HepG2 (cell line): ENCODE results near the gene NOC4L. TPM values are rescaled to one million over a fixed set of nuclear protein-coding genes. Genes with fewer than 3 reads are reported as not detected.

Experiments used
- BORCS8-MEF2B ChIP-seq: sonication (generic); formaldehyde crosslinking; IDR thresholded peaks from 2 replicates; pipeline ENCODE4 v1.8.0; 2022; ENCODE audit warnings: mild to moderate bottlenecking, missing genetic modification reagents
- EZH2 ChIP-seq: conservative IDR thresholded peaks from 2 replicates; pipeline ENCODE4 v1.6.1; 2012; ENCODE audit warnings: mild to moderate bottlenecking, low read depth, low read length, moderate library complexity
- FOXA3 ChIP-seq: IDR thresholded peaks from 2 replicates; pipeline ENCODE4 v1.6.1; 2016; ENCODE audit warnings: missing genetic modification reagents, missing compliant biosample characterization
- GABPB1 ChIP-seq: IDR thresholded peaks from 2 replicates; pipeline ENCODE4 v1.6.1; 2016; ENCODE audit warnings: mild to moderate bottlenecking, missing genetic modification reagents, moderate library complexity, missing compliant biosample characterization
- KDM5B ChIP-seq: sonication (generic); formaldehyde crosslinking; IDR thresholded peaks from 2 replicates; pipeline ENCODE4 v1.4.0; 2020; ENCODE audit warnings: missing genetic modification reagents, mild to moderate bottlenecking, borderline replicate concordance
- MATR3 ChIP-seq: sonication (generic); formaldehyde crosslinking; IDR thresholded peaks from 2 replicates; pipeline ENCODE4 v1.4.0; 2020; ENCODE audit warnings: missing genetic modification reagents
- NRL ChIP-seq: sonication (generic); formaldehyde crosslinking; IDR thresholded peaks from 2 replicates; pipeline ENCODE4 v1.5.0; 2020; ENCODE audit warnings: missing genetic modification reagents, mild to moderate bottlenecking, moderate library complexity, borderline replicate concordance
- PATZ1 ChIP-seq: sonication (generic); formaldehyde crosslinking; IDR thresholded peaks from 2 replicates; pipeline ENCODE4 v1.4.0; 2020; ENCODE audit warnings: missing genetic modification reagents
- PCBP1 ChIP-seq: fragments of 200-400 bp; formaldehyde crosslinking; IDR thresholded peaks from 2 replicates; pipeline ENCODE4 v1.6.1; 2017; ENCODE audit warnings: mild to moderate bottlenecking, low read depth, low read length, borderline replicate concordance
- POGZ ChIP-seq: sonication (generic); formaldehyde crosslinking; IDR thresholded peaks from 2 replicates; pipeline ENCODE4 v1.4.0; 2020; ENCODE audit warnings: mild to moderate bottlenecking, missing genetic modification reagents
- RBFOX2 ChIP-seq: fragments of 200-400 bp; formaldehyde crosslinking; IDR thresholded peaks from 2 replicates; pipeline ENCODE4 v1.6.1; 2017; ENCODE audit warnings: low read depth, mild to moderate bottlenecking, low read length
- RBM39 ChIP-seq: fragments of 200-400 bp; formaldehyde crosslinking; IDR thresholded peaks from one replicate; pipeline ENCODE4 v1.6.1; 2018; ENCODE audit warnings: antibody characterized with exemption, mild to moderate bottlenecking, low read depth, low read length; ENCODE audit not compliant: poor library complexity, severe bottlenecking
- RXRA ChIP-seq: sonication (generic); formaldehyde crosslinking; IDR thresholded peaks from 2 replicates; pipeline ENCODE4 v1.5.1; 2020; ENCODE audit warnings: missing genetic modification reagents
- SMAD3 ChIP-seq: sonication (generic); formaldehyde crosslinking; IDR thresholded peaks from 2 replicates; pipeline ENCODE4 v1.4.0; 2020; ENCODE audit warnings: missing genetic modification reagents
- SRSF4 ChIP-seq: fragments of 200-400 bp; formaldehyde crosslinking; IDR thresholded peaks from one replicate; pipeline ENCODE4 v1.6.1; 2018; ENCODE audit warnings: mild to moderate bottlenecking, low read depth, low read length, moderate library complexity; ENCODE audit not compliant: poor library complexity, severe bottlenecking
- WIZ ChIP-seq: sonication (generic); formaldehyde crosslinking; IDR thresholded peaks from 2 replicates; pipeline ENCODE4 v1.5.1; 2020; ENCODE audit warnings: mild to moderate bottlenecking, missing genetic modification reagents
- ZBED4 ChIP-seq: sonication (generic); formaldehyde crosslinking; IDR thresholded peaks from 2 replicates; pipeline ENCODE4 v1.4.0; 2020; ENCODE audit warnings: missing genetic modification reagents, borderline replicate concordance
- ZNF121 ChIP-seq: sonication (generic); formaldehyde crosslinking; IDR thresholded peaks from 2 replicates; pipeline ENCODE4 v1.5.0; 2020; ENCODE audit warnings: mild to moderate bottlenecking, missing genetic modification reagents
- ZNF143 ChIP-seq: sonication (generic); formaldehyde crosslinking; IDR thresholded peaks from 2 replicates; pipeline ENCODE4 v1.4.0; 2020; ENCODE audit warnings: missing genetic modification reagents
- ZNF567 ChIP-seq: sonication (generic); formaldehyde crosslinking; IDR thresholded peaks from 2 replicates; pipeline ENCODE4 v1.8.1; 2023; ENCODE audit warnings: mild to moderate bottlenecking, missing genetic modification reagents, borderline replicate concordance
- ZSCAN5A ChIP-seq: sonication (generic); formaldehyde crosslinking; IDR thresholded peaks from 2 replicates; pipeline ENCODE4 v1.8.0; 2022; ENCODE audit warnings: mild to moderate bottlenecking, missing genetic modification reagents, borderline replicate concordance
- polyA plus RNA-seq, 8 experiments: library from polyadenylated mRNA; depleted of rRNA in 3 of 8; stranded (reverse) in 7 of 8; unstranded in 1 of 8; fragments of >200 nt; fragmentation: Illumina TruSeq in 4 of 8; extraction: Trizol in 4 of 8; gene quantifications; 2 replicates each; pipeline versions ENCODE4 v1.2.1 to v1.2.3, GENCODE V29; 2011 to 2016; ENCODE audit warnings: low read depth in 4 of 8, missing spikeins in 1 of 8, mixed read lengths in 1 of 8; ENCODE audit not compliant: insufficient read depth in 1 of 8
- total RNA-seq, 5 experiments: library from RNA; depleted of rRNA; stranded (reverse); fragments of >200 nt; fragmentation: Illumina TruSeq; extraction: Trizol; gene quantifications; 2 replicates each; pipeline ENCODE4 v1.2.3, GENCODE V29; 2016; ENCODE audit warnings: low read depth in 1 of 5

The NOC4L gene
- total and polyA plus RNA-seq, 2 of the 13 experiments (the other 11 are each of a cell fraction or from before 2014, with no cell fraction given), result 4.3 to 14.6 TPM

GRCh38 chr12:132153501-132154340 lies 9.5 kb downstream of the NOC4L start (continued):
- TF ChIP-seq BORCS8-MEF2B (0 out of 2 replicates have a peak, but pooled peaks have one; percentile 9), ZNF143 (CRISPR knock-in tag) (no peak), RBFOX2 (0 out of 2 replicates have a peak, but pooled peaks have one; percentile 20), RXRA (CRISPR knock-in tag) (peak; percentile 16; the same call in 1 of the 2 replicates), RBM39 (peak; percentile 57), ZSCAN5A (CRISPR knock-in tag) (no peak), ZNF567 (CRISPR knock-in tag) (no peak), FOXA3 (CRISPR knock-in tag) (peak; percentile 24; the same call in 1 of the 2 replicates), POGZ (CRISPR knock-in tag) (no peak), EZH2 (0 out of 2 replicates have a peak, but pooled peaks have one; percentile 48), WIZ (CRISPR knock-in tag) (no peak), PCBP1 (no peak), NRL (CRISPR knock-in tag) (no peak), GABPB1 (CRISPR knock-in tag) (peak; percentile 61; the same call in 1 of the 2 replicates), KDM5B (peak; percentile 56; the same call in 1 of the 2 replicates), ZBED4 (CRISPR knock-in tag) (no peak), MATR3 (CRISPR knock-in tag) (no peak), SMAD3 (peak; percentile 54; the same call in 1 of the 2 replicates), SRSF4 (no peak), ZNF121 (no peak), PATZ1 (0 out of 2 replicates have a peak, but pooled peaks have one; percentile 31)
